GM12878 (cell line): ENCODE data around the gene EMP2. TPM values are rescaled to one million over a fixed set of nuclear protein-coding genes. Genes with fewer than 3 reads are reported as not detected.

Source experiments
- ATAC-seq: fragments of 200-7000 bp; cut with Tn5 transposase; 3 replicates; pipeline ENCODE4 v1.9.1; 2020; ENCODE audit warnings: mild to moderate bottlenecking, moderate library complexity
- BruUV-seq: library from RNA; stranded (reverse); fragments of 400-500 nt; replicated peaks from 2 replicates; lab custom pipeline; 2021; lab: Mats Ljungman, UMichigan
- CTCF ChIA-PET: fragments of 300-600 bp; sonication (Branson Sonifier 250); formaldehyde crosslinking; extraction: SDS; loops from one replicate; lab custom pipeline; 2021; ENCODE audit warnings: inconsistent platforms; lab: Yijun Ruan, JAX
- POLR2A ChIA-PET: fragments of 350-600 bp; formaldehyde crosslinking; extraction: SDS; loops from one replicate; lab custom pipeline; 2021; ENCODE audit warnings: inconsistent platforms; lab: Charles Lee
- RAD21 ChIA-PET: fragments of 300-600 bp; sonication (Branson Sonifier 250); formaldehyde crosslinking; loops from one replicate; lab custom pipeline; 2023; ENCODE audit warnings: antibody characterized with exemption; ENCODE audit not compliant: unreplicated experiment; lab: Charles Lee
- SMC1A ChIA-PET: fragments of 300-600 bp; sonication (Branson Sonifier 250); formaldehyde crosslinking; loops from one replicate; lab custom pipeline; 2023; ENCODE audit not compliant: unreplicated experiment, uncharacterized antibody; lab: Charles Lee
- DNase-seq: peaks from one replicate; pipeline ENCODE4 v3.0.0-alpha.2; 2011; ENCODE audit warnings: low read depth, low spot score
- FAIRE-seq: peaks from 3 replicates; lab custom pipeline; 2011; peaks lifted over from hg19 to GRCh38; lab: Jason Lieb, UNC
- H2AFZ ChIP-seq: 2 replicates; pipeline ENCODE4 v1.6.0; 2011; ENCODE audit warnings: low read depth, low read length, control low read depth; ENCODE audit not compliant: control insufficient read depth
- H3K27ac ChIP-seq: 2 replicates; pipeline ENCODE4 v1.5.1; 2011; ENCODE audit warnings: control low read depth; ENCODE audit not compliant: control insufficient read depth, insufficient read depth
- H3K27me3 ChIP-seq, 2 experiments: replicated peaks in 1 of 2; 2 replicates each; pipeline versions ENCODE4 v1.6.0 to v1.6.1; 2011; ENCODE audit warnings: low read length in 1 of 2; ENCODE audit not compliant: control insufficient read depth in 2 of 2, insufficient read depth in 2 of 2
- H3K36me3 ChIP-seq, 2 experiments: 2 replicates each; pipeline ENCODE4 v1.5.1; 2011; ENCODE audit warnings: low read length in 1 of 2; ENCODE audit not compliant: control insufficient read depth in 2 of 2, insufficient read depth in 2 of 2
- H3K4me1 ChIP-seq: 2 replicates; pipeline ENCODE4 v1.6.1; 2011; ENCODE audit warnings: mild to moderate bottlenecking, low read length, moderate library complexity, mixed read lengths; ENCODE audit not compliant: control insufficient read depth, insufficient read depth
- H3K4me2 ChIP-seq: 2 replicates; pipeline ENCODE4 v1.6.0; 2011; ENCODE audit warnings: control low read depth; ENCODE audit not compliant: control insufficient read depth, insufficient read depth
- H3K4me3 ChIP-seq: fragments of 200-600 bp; sonication (generic); 2 replicates; pipeline ENCODE4 v1.5.1; 2016
- H3K79me2 ChIP-seq: 2 replicates; pipeline ENCODE4 v1.6.0; 2011; ENCODE audit warnings: low read length; ENCODE audit not compliant: control insufficient read depth, insufficient read depth
- H3K9ac ChIP-seq: 2 replicates; pipeline ENCODE4 v1.8.0; 2011; ENCODE audit warnings: low read length, control low read depth, mixed read lengths; ENCODE audit not compliant: control insufficient read depth, insufficient read depth
- H3K9me3 ChIP-seq: replicated peaks from 3 replicates; pipeline ENCODE4 v1.5.1; 2011; ENCODE audit warnings: mild to moderate bottlenecking, low read length; ENCODE audit not compliant: control insufficient read depth, insufficient read depth
- H4K20me1 ChIP-seq: 2 replicates; pipeline ENCODE4 v1.6.0; 2011; ENCODE audit not compliant: control insufficient read depth, insufficient read depth
- BCL3 ChIP-seq: IDR thresholded peaks from 2 replicates; pipeline ENCODE4 v1.6.1; 2011; ENCODE audit warnings: borderline replicate concordance, low read depth, mild to moderate bottlenecking, moderate library complexity, low read length; ENCODE audit not compliant: insufficient read depth, poor library complexity, severe bottlenecking
- ELK1 ChIP-seq: IDR thresholded peaks from 2 replicates; pipeline ENCODE4 v1.6.1; 2012; ENCODE audit warnings: low read depth, low read length, improper control_type of control experiment
- ESRRA ChIP-seq: IDR thresholded peaks from 2 replicates; pipeline ENCODE4 v1.6.1; 2012; ENCODE audit warnings: mild to moderate bottlenecking, low read length, improper control_type of control experiment
- HSF1 ChIP-seq: fragments of 150-350 bp; IDR thresholded peaks from 2 replicates; pipeline ENCODE4 v1.6.1; 2014; ENCODE audit warnings: mild to moderate bottlenecking, low read depth, low read length
- NFIC ChIP-seq: IDR thresholded peaks from 2 replicates; pipeline ENCODE4 v1.6.1; 2012; ENCODE audit warnings: low read depth, mild to moderate bottlenecking, inconsistent platforms, low read length, moderate library complexity
- NR2F1 ChIP-seq: fragments of 450-650 bp; conservative IDR thresholded peaks from 2 replicates; pipeline ENCODE4 v1.6.1; 2017; ENCODE audit warnings: mild to moderate bottlenecking
- PML ChIP-seq: IDR thresholded peaks from 2 replicates; pipeline ENCODE4 v1.6.1; 2012; ENCODE audit warnings: low read length, inconsistent platforms
- TCF7 ChIP-seq: IDR thresholded peaks from 2 replicates; pipeline ENCODE4 v1.6.1; 2014; ENCODE audit warnings: antibody characterized with exemption, borderline replicate concordance
- WGBS: methylation state at CpG from one replicate; pipeline ENCODE4 v1.1.6; 2016; ENCODE audit warnings: low lambda C conversion rate; ENCODE audit not compliant: insufficient replicate concordance, insufficient coverage; ENCODE audit errors: missing lambda C conversion rate; 5-methylcytosine and 5-hydroxymethylcytosine counted together
- in situ Hi-C: fragments of 300-500 bp; cut with MboI; formaldehyde crosslinking; loops from 9 replicates; pipeline ENCODE4 v1.14.3; 2018; ENCODE audit warnings: mixed read lengths
- intact Hi-C: fragments of 100-400 bp; cut with micrococcal nuclease; formaldehyde crosslinking; loops from one replicate; pipeline ENCODE4 v1.14.2; 2022; ENCODE audit not compliant: unreplicated experiment
- polyA plus RNA-seq, 11 experiments: library from polyadenylated mRNA; depleted of rRNA in 4 of 11; unstranded in 6 of 11; stranded (reverse) in 5 of 11; fragments of >200 nt; fragmentation: Nextera tagmentation in 4 of 11; fragmentation: Illumina TruSeq in 1 of 11; extraction: Ambion mirVana in 4 of 11; extraction: Trizol in 1 of 11; gene quantifications; 1 replicate in 1 of 11; 2 replicates in 10 of 11; pipeline versions ENCODE4 v1.2.1 to v1.2.3, GENCODE V29; 2011 to 2016; ENCODE audit warnings: inconsistent platforms in 2 of 11, missing spikeins in 2 of 11, low read depth in 1 of 11
- total RNA-seq, 4 experiments: library from RNA; depleted of rRNA in 3 of 4; stranded (reverse); fragments of >200 nt in 3 of 4; fragmentation: Illumina TruSeq in 1 of 4; extraction: Trizol in 1 of 4; gene quantifications; 2 replicates each; pipeline versions ENCODE4 v1.2.1 to v1.2.3, GENCODE V29; 2013 to 2021

Gene EMP2
- total and polyA plus RNA-seq, 10 of the 15 experiments (the other 5 are each of a cell fraction or from before 2014, with no cell fraction given), result 0.41 to 10.4 (median 3.8) TPM

GRCh38 chr16:10538583-10538982 lies 41.8 kb downstream of the EMP2 start (continued):
- TF ChIP-seq ELK1, result no peak
- no peak for TF ChIP-seq TCF7
- no peak for TF ChIP-seq HSF1

- Histone ChIP-seq H3K27me3 (no peaks in the 10 kb centered on the region), H4K20me1 (no peaks in the 10 kb centered on the region), H3K36me3 (no peaks in the 10 kb centered on the region), H3K27ac (no peak overlapping the region), H3K4me1 (no peaks in the 10 kb centered on the region), H3K4me3 (no peak overlapping the region), H3K9me3 (no peaks in the 10 kb centered on the region), H3K4me2 (no peak overlapping the region), H2AFZ (no peak overlapping the region), H3K9ac (no peak overlapping the region), H3K79me2 (no peaks in the 10 kb centered on the region)
- CTCF ChIA-PET, result interaction anchor here (1.1 kb wide), 1 partner anchor 17 kb away, joined by 3 read pairs; no protein-coding TSS in a partner anchor
- FAIRE-seq (no peak), DNase-seq (no peak), ATAC-seq (no peak)
- POLR2A ChIA-PET, result interaction anchor here (0.6 kb wide), 1 partner anchor 41 kb away, joined by 3 read pairs; no protein-coding TSS in a partner anchor
- in situ Hi-C loops (no loop called here), intact Hi-C loops (loop anchor here (5.0 kb wide), 1 partner anchor 59 kb away; no protein-coding TSS in a partner anchor)
- WGBS, result 61% methylated on average over 14 of the region's 15 CpGs
- RAD21 ChIA-PET, result interaction anchor here (1.0 kb wide), 1 partner anchor 59 kb away, joined by 3 read pairs; no protein-coding TSS in a partner anchor
- no peak for TF ChIP-seq NR2F1
- no peak for TF ChIP-seq NFIC
- TF ChIP-seq BCL3, result no peak
- TF ChIP-seq ESRRA, result no peak
- no peak for TF ChIP-seq PML
- SMC1A ChIA-PET, result interaction anchor here (0.8 to 1.5 kb wide), 3 partner anchors 28 to 82 kb away, joined by 3 to 4 read pairs (median 3); no protein-coding TSS in a partner anchor
- BruUV-seq, result no TSS peak
These were observed 42.5 kb downstream of the EMP2 start for GRCh38 chr16:10537946-10538345.
